GM19351 (cell line): ENCODE results near the gene BCAT1.

ENCODE experiments used
- ATAC-seq: cut with Tn5 transposase; IDR thresholded peaks from one replicate; pipeline ENCODE4 v1.9.1; 2021; ENCODE audit warnings: mild to moderate bottlenecking, moderate library complexity; ENCODE audit not compliant: unreplicated experiment

The BCAT1 gene, protein sequence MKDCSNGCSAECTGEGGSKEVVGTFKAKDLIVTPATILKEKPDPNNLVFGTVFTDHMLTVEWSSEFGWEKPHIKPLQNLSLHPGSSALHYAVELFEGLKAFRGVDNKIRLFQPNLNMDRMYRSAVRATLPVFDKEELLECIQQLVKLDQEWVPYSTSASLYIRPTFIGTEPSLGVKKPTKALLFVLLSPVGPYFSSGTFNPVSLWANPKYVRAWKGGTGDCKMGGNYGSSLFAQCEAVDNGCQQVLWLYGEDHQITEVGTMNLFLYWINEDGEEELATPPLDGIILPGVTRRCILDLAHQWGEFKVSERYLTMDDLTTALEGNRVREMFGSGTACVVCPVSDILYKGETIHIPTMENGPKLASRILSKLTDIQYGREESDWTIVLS

DNA sequence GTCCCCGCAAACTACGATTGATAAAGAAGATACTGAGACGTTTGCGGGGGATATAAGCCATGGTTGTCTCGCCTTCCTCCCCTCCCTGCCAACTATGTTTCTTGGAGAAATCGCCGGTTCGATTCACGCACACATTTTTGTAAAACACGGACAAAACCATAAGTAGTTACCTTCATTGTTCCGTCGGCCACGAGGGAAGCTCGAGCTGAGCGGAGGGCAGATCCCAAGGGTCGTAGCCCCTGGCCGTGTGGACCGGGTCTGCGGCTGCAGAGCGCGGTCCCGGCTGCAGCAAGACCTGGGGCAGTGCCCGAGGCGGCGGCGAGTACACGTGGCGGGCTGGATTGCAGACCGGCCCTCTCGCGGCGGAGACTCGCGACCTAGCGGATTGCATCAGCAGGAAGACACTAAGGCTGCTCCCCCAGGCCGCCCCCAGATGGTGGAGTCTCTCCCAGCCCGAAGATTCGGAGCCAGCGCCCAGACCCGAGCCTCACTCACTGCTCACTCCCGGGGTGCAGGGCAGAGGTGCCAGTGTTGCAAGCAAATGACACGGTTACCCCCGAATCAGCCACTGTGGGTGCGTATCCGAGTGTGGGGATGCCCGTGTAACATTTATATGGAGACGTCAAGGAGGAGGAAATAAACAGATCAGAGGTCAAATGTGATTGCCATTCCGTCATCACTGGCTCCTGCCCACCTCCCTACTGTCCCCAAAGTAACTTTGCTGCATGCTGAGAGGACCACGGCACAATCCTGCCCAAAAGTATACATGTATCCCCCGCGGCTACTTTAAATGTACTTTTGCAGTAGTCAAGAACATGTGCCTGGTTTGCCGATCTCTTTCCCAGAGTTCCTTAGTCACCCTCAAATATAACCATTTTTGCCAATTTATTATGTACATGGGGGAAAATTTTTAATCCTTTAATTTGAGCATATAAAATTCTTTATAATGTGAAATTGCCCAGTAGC lies at the start of gene BCAT1:
TSS of gene BCAT1 (minus strand) at position 345 of the 966 bp plus-strand sequence. CDS start at position 176, 169 bp downstream.
- peak; percentile 43 for ATAC-seq

DNA sequence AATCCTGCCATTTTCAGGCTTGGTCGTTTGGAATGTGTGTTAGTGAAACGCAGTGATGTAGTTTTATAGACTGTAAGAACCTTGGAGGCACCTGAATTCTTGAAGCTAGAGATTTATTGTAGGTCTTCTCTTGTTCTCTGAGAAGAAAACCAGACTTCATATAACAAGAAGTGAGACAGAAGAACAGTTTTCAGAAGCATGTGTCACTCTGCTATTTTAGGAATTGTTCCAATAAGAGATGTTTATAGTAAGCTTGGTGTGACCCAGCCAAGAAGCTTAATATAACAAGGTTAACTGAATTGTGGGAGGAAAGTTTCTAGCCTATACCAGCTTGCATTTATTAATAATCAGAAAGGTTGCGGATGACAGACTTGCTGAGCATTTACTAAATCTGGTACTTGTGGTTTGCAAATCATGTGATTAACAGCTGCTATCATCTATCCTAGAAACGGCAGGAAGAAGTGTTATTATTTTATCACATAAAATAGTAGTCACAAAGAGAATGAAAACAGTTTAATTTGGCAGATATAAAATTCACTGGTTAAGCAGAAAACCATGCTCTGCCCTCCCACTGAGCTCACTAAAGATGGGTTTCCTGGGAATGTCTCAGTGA lies 49.2 kb upstream of the BCAT1 start:
- ATAC-seq: peak; percentile 81

DNA sequence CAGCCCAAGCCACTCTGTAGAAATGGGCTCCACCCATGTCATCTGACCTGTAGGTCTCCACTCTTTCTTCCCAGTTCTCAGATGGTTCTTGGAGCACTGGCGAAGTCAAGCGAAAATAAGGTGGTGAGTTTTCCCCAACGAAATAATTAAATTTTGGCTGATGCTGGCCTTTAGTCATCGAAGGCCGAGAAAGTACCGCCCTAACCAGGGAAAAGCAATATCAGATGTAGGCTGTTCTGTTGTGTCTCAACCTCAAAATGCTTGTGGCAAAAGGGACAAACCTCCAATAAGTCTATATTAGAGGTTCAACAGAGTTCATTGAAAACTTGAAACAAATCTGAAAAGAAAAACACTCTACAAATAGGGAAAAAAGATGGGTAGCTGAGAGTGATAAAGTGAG lies 48.6 kb upstream of the BCAT1 start:
- peak; percentile 4 for ATAC-seq

GRCh38 chr12:24996820-24997219 lies 47.9 kb upstream of the BCAT1 start:
- ATAC-seq: no peak

DNA sequence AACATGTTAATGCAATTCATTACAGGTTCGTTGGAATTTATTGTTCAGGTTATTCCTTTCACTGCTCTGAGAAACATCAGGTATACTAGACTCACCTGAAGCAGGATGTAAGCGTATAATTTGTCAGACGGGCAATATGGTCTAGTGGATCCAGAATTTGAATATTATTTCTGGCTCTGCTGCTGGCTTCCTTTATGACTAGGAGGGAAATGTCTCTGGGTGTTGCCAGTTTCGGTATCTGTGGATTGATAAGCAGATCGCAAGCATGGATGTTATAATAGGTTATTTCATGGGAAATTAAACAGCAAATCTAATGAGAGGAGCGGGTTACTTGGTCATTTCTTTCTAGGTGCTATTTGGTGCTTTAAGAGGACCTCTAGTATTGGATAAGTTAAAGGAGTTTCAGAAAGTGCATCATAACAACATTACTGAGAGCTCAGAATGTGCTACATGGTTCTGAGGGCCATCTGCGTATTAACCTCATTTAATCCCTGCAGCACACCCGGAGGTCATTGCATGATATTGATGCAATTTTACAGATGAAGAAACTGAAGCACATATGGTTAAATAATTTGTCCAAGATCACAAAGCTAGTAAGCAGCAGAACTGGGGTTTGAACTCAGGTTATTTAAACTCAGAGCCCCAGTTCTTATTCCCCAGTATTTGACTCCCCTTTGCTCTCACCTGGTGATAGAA lies 47.3 kb upstream of the BCAT1 start:
- ATAC-seq: peak; percentile 27

DNA sequence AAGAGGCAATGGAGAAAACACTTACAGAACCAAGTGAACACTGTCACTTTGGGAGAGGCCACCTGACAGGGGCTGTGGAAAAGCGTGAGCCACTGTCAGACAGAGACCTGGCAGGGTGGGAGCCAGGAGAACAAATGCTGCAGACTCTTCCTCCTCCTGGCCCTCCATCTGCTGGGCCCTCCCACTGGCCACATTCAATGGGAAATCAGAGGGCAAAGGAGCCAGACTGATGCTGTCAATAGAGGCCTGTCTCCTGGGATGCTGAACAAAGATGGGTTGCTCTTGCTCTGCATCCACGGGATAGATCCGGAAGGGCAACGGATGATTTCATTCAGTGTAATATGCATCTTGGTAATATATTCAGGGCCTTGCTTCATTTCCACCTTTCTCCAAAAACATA lies 44.9 kb upstream of the BCAT1 start:
- no peak for ATAC-seq

GRCh38 chr12:24991209-24992049 lies 42.5 kb upstream of the BCAT1 start:
- ATAC-seq: peak; percentile 53

GRCh38 chr12:24989216-24989615 lies 40.3 kb upstream of the BCAT1 start:
- ATAC-seq: no peak

- ATAC-seq: no peak
Measured at GRCh38 chr12:24982250-24982649, 33.3 kb upstream of the BCAT1 start.

- no peak for ATAC-seq
Measured at GRCh38 chr12:24979976-24980730, 31.3 kb upstream of the BCAT1 start.

- ATAC-seq: no peak
Measured at GRCh38 chr12:24979329-24979728, 30.4 kb upstream of the BCAT1 start.

DNA sequence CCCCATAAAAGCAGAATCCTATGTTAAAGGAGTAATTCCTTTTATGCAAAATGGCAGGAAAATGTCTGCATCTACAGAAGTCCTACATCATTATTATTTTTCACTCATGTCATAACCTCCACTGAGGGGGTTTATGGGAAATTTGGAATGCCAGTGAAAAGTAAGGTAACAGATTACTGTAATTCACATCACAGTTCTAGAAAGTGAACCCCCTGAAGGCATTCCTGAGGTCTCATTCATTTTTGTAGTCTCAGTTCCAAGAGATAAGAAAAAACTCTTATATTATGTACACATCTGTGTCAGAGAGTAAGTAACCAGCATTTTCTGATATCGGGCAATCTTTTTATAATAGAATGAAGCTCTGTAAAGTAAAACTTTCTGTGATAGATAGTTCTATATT lies 28.8 kb upstream of the BCAT1 start:
- ATAC-seq: no peak

GRCh38 chr12:24977060-24977459 lies 28.2 kb upstream of the BCAT1 start:
- ATAC-seq: no peak

DNA sequence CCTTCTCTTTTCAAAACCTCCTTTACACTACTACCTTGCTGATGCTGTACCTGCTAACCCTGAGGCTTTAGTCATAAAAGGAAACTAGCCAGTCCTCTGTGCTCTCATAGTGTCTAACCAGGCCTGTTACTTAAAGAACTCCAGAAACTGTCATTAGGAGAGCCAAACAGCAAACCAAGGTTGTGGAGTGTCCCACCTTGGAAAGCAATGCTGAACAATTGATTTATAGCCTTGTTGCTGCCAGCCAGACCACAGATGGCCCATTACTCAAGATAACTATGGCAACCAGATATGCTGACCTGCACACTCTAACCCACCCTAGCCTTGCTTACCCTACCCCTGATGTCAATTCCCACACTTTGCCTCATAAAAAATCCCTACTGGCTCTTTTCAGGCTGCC lies 26.5 kb upstream of the BCAT1 start:
- ATAC-seq: no peak

- ATAC-seq: no peak
Measured at GRCh38 chr12:24974216-24974615, 25.3 kb upstream of the BCAT1 start.

GRCh38 chr12:24972078-24972477 lies 23.2 kb upstream of the BCAT1 start:
- no peak for ATAC-seq

DNA sequence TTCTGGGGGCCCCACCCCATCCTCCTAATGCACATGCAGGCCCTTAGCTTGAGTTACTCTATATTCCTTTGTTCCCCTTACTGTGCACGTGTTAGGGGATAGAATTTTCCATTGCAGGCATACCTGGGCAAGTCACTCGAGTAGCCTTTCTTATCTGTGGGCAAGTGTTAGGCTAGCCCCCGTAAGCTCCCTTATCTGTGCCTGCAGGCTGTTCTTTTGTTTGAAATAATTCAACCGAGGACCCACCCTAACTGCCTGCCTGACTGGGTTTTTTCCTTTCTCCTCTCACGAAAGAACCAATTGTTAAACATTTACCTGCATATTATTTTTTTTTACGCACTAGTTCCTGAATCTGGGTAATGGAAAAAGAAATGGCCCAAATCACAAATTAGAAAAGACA lies 21.3 kb upstream of the BCAT1 start:
- ATAC-seq: no peak

- no peak for ATAC-seq
Measured at GRCh38 chr12:24966951-24967564, 18.2 kb upstream of the BCAT1 start.

DNA sequence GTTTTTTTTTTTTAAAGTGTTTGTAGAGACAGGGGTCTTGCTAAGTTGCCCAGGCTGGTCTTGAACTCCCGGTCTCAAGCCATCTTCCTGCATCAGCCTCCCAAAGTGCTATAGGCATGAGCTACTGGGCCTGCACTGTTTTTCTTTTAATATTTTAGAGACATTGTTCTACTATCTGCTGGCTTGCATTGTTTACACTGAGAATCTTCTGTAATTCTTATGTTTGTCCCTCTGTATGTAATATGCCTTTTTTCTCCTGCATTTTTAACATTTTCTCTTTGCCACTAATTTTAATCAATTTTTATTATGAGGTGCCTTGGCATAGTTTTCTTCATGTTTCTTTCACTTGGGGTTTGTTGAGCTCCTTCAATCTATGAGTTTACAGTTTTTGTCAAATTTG lies 15.4 kb upstream of the BCAT1 start:
- no peak for ATAC-seq
